IPS DF 4.7 (cell line): ENCODE data around the gene POLDIP2.

Experiments used
- DNase-seq: peaks from one replicate; pipeline ENCODE4 v3.0.0-alpha.2; 2013; ENCODE audit warnings: low spot score; ENCODE audit errors: extremely low read depth

POLDIP2 gene, protein sequence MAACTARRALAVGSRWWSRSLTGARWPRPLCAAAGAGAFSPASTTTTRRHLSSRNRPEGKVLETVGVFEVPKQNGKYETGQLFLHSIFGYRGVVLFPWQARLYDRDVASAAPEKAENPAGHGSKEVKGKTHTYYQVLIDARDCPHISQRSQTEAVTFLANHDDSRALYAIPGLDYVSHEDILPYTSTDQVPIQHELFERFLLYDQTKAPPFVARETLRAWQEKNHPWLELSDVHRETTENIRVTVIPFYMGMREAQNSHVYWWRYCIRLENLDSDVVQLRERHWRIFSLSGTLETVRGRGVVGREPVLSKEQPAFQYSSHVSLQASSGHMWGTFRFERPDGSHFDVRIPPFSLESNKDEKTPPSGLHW

DNA sequence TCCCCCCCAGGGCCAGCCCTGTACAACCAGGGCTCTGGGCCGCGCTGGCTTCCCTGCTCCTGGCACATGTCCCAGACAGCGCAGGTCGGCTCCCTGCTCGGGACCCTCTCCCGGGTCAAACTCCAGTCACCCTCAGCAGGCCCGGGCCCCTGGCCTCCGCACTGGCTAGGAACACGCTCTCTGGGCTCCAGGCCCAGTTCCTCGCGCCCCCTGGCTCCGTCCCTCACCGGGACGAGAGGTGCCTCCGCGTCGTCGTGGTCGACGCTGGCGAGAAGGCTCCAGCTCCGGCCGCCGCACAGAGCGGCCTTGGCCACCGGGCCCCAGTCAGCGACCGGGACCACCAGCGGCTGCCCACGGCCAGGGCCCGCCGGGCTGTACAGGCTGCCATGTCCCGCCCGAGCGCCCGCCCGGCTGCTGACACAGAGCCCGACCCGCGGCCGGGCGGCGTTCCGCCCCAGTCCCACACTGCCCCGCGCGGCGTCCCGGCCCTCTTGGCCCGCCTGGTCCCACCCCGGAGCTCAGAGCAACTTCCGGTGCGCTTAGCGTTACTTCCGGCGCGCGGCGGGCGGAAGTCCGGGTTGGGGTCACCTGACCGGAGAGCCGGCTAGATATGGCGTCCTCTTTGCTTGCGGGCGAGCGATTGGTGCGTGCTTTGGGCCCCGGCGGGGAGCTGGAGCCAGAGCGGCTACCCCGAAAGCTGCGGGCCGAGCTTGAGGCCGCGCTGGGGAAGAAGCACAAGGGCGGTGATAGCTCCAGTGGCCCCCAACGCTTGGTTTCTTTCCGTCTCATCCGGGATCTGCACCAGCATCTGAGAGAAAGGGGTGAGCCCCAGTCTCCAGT, at the start of gene POLDIP2:
TSS of gene POLDIP2 (minus strand) at position 467 of the 840 bp plus-strand sequence. CDS start at position 388, 79 bp downstream.
- no peak for DNase-seq

DNA sequence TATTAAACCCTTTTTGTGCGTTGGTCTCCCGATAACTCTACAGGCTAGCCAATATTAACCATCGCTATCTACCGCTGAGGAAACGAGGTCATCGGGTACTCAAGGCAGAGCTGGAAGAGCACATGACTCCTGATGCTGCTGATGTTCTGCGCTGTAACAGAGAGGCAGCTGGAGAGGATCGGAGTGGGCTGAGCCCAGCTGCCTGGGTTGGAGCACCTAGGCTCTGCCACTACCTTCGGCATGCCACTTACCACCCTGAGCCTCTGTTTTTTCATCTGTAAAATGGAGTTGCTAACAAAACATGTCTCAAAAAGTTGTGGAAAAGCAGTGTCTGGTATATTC, 49.1 kb upstream of the POLDIP2 start:
- no peak for DNase-seq

DNA sequence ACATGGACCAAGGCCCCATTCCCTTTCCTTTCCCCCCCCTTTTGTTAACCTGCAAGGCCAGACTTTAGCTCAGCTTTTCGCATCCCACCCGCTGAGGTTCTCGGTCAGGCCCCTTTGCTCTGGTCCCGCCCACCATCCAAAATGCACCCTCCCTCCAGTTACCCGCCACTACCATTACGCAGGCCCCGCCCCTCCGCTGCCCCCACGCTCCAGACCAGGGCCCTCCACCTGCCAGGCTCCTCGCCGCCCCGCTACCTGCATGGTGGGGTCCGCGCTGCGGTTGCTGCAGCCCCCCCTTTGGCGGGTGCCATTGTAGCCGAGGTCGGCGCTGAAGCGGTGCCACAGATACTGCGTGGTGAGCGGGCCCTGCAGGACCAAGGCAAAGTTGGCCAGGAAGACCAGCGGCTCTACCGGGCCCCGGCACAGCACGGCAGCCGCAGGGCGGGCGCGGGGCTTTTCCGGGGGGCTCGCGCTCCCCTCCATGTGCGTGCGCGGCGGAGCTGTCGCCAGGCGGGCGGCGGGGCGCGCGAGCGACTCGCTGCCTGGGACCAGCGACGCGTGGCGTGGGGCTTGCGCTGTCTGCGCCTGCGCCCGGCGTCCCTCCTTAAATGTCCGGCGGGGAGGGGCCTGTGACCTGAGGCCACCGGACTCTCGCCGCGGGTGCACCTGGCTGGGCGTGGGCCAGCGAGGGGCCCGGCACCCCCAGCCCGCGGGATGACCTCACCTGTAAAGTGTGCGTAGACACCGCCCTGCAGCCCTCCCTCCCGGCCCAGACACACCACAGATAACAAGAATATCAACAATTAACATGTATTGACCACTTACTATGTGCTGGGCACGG, 48.5 kb upstream of the POLDIP2 start, which contains the start of gene SLC46A1:
TSS of gene SLC46A1 (minus strand) at position 581 of the 841 bp plus-strand sequence. CDS start at position 483, 98 bp downstream.
- DNase-seq: no peak

DNA sequence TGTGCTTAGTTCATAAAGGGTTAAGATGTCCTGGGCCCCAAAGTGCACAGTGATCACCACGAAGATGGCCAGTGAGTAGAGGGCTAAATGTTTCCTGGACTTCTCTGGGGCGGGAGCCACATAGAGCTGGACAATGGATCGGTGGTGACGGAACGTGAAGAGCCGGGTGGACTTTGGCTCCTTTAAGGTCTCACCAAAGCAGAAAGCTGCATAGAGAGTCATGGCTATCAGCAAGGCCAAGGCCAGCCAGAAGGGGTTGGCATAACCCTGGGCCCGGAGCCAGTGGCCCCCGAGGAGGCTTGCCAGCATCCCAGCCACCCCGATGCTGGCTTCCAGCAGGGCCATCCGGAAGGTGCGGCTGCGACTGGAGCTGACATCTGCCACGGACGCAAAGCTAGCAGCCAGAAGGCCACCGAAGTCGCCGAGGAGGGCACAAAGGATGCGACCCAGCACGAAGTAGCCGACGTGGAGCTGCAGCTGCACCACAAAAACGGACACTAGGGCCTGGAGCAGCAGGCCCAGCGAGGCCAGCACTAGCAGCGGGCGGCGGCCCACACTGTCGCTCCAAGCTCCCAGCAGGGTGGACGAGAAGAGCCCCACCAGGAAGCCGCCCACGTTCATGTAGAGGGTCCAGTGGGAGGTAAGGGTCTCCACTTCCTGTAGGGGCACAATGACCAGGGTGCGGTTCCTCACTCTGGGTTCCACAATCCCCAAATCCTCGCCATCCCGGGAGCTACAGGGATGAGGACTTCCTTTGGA, 47.7 kb upstream of the POLDIP2 start:
- DNase-seq: no peak

DNA sequence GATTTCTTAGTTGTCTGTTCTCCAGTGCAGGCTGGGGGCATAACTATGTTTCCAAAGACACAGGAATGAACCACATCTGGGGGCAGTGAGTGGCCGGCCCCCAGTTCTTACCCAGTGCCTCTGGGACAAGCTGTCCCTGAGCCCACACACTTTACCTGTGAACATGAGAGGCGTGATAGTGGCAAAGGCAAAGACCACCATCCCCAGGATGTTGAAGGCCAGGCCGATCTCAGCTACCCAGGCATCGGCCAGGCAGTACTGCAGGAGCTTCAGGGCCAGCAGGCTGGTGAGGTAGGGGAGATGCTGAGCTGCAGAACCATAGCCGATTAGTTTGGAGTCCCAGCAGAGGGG, 47.1 kb upstream of the POLDIP2 start:
- DNase-seq: no peak

DNA sequence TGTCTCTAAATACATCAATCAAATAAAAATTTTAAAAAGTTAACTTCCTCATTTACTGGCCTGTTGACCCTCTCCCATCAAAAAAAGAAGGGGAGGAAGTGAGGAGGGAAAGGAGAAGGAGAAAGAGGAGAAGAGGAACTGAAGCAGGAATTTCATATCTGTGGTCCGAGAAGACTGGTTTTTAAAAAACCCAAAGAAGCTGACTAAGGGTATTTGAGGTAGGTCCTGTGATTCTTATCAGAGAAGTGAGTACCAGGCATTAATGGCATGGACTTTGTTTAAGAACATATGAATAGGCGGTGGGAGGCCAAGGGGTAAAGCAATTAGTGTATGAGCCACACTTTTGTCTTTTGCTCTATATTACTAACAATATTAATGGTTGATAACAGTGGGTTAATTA, 46.7 kb upstream of the POLDIP2 start:
- no peak for DNase-seq

DNA sequence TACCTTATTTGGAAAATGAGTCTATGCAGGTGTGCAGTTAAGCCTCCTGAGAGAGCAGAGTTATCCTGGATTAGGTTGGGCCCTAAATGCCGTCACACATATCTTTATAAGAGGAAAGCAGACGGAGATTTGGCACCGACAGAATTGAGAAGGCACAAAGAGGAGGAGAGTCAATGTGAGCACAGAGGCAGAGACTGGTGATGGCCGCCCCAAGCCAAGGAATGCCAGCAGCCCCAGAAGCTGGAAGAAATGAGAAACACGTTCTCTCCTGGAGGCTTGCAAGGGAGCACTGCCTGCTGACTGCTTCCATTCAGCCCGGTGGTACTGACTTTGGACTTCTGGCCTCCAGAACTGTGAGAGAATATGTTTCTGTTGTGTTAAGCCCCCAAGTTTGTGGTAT, 45.5 kb upstream of the POLDIP2 start:
- no peak for DNase-seq

DNA sequence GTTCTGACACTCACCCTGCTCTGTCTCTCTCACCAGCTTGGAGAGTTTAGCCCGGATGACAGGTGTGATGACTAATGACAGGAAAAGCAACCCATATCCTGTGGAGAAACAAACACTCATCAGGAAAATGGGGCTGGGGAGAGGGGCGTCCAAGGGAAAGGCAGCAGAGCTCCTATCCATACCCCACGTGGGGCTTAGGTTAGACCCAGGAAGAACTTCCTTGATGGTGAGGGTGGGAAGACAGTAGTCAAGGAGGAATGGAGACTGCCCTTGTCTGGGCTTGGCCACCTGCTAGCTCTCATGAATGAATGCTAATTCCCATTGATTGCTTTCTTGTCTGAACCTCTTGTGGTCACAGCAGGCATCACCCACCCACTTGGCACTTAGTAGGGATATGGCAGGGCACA, 44.9 kb upstream of the POLDIP2 start:
- DNase-seq: no peak

DNA sequence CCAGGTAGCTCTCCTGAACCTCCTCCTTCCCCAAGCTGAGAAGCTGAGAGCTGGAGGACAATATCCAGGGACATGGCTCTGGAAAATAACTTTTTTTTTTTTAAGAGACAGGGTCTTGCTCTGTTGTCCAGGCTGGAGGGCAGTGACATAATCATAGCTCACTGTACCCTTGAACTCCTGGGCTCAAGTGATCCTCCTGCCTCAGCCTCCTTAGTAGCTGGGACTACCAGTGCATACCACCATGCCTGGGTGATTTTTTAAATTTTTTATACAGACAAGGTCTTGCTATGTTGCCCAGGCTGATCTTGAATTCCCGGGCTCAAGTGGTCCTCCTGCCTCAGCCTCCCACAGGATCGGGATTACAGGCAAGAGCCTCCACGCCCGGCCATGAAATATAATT, 42.5 kb upstream of the POLDIP2 start:
- DNase-seq: no peak

DNA sequence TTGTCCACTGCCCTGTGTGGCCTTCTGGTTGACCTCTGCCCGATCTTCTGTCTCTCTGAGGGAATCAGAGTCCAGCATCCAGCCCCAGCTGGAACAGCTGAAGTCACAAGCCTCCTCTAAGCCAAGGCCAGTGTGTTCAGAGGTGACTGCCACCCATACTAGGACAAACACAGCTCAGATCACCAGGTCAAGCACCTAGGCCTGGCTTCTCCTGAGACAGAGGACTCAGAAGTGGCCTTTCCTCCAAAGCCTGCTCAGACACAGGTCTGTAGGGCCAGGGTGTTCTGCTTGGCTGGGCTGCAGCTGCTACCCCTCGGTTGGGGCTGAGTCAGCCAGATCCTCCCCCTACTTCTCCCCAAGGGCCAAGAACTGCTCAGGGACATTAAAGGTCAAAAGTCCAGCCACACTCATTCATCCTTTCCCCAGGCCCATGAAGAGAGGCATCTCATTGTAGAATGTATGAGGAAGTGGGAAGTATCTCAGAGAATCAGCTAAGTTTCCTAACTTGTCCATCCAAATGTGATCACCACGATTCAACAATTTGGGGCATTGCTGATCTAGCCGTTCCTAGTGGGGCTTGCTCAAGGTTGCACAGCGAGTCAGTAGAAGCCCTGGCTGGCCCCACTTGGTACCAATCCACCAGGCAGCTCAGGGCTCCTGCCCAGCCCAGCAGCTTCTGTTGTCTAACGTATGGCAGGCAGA, 41.1 kb upstream of the POLDIP2 start:
- no peak for DNase-seq

DNA sequence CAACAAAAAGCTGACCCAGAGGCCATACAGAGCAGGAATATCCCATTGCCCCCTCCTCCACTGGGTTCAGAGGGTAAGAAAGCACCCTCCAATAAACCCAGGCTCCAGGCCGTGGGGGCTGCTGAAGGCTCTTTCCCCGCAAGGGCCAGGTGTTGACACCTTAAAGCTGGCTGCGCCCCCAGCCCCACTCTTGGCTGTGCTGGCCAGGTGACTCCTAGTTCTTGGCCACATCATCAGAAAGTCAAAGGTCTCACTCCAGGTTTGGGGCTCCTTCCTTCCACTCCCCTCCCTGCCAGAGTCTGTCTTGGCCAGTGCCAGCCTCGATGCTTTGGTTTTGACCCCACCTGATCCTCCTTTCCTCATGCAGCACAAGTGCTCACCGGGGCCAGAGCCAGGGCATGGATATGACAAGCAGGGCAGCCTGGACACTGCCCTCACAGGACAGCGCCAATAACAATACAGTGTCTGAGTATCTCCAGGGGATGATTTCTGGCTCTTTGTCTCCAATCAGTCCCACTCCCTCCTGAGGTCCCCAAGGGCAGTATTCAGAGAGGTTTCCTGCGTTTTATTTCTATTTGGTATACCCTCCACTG, 40.5 kb upstream of the POLDIP2 start:
- no peak for DNase-seq

DNA sequence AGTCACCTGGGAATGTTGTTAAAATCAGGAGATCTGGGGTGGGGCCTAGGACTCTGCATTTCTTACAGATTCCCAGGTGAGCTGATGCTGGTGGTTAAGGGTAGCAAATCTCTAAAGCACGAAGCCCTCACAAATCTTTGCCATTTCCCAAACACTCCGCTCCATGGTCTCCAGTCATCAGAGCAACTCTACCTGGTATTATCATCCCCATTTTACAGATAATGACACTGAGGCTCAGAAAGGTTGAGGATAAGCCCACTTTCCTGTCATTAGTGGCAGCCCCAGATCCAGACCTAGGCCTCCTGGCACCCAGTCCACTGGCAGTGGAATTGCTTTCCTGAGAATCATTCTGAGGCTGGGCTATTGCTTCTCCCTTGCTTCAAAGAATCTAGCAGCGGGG, 39.9 kb upstream of the POLDIP2 start:
- DNase-seq: no peak

DNA sequence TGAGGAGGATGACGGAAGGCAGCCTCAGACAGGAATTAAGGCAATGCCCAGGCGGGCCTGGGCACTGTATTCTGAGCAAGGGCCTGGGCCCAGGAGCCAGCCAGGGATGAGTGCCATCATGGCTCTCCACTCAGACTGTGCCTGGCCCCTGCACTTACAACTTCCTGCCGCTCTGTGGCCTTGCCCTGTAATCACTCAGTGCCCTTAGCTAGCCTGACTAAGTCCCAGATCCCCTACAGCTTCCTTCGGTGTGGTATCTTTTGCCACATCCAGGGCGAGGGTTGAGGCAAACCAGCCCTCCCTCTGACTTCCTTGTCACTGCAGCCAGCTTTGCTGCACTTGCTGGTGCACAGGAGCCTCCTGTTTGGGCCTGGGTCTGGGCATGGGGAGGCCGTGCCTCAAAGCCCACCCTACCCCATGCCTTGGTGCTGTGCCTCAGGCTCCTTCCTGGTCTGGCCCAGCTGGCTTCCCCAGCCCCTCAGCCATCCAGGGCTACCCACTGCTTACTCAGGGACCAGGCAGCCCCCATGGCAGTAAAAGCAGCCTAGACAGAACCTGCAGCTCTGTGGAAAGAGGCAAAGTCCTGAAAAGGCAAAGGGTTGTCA, 39.4 kb upstream of the POLDIP2 start:
- DNase-seq: no peak

DNA sequence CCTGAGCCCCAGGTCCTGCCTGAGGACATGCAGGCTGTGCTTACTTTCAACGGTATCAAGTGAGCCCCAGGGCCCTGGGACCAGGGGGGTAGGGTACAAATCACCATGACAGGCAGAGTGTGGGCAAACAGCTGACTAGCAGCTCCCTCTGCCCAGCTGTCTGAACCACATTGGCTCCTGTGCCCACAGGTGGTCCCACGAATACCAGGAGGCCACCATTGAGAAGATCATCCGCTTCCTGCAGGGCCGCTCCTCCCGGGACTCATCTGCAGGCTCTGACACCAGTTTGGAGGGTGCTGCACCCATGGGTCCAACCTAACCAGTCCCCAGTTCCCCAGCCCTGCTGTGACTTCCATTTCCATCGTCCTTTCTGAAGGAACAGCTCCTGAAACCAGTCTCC, 38.6 kb upstream of the POLDIP2 start:
- DNase-seq: no peak

DNA sequence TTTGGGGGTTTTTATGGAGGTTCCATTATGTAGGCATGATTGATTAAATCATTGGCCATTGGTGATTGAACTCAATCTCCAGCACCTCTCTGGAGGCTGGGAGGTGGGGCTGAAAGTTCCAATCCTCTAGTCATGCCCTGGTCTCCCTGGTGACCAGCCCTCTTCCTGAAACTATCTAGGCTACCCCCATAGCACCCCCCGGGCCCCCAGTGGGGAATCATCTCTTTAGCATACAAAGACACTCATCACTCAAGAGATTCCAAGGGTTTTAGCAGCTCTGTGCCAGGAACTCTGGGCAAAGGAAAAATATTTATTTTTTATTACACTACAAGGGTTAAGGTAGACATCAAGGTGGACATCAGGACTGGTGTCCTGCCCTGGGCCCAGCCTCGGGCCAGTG, 38.1 kb upstream of the POLDIP2 start:
- no peak for DNase-seq

DNA sequence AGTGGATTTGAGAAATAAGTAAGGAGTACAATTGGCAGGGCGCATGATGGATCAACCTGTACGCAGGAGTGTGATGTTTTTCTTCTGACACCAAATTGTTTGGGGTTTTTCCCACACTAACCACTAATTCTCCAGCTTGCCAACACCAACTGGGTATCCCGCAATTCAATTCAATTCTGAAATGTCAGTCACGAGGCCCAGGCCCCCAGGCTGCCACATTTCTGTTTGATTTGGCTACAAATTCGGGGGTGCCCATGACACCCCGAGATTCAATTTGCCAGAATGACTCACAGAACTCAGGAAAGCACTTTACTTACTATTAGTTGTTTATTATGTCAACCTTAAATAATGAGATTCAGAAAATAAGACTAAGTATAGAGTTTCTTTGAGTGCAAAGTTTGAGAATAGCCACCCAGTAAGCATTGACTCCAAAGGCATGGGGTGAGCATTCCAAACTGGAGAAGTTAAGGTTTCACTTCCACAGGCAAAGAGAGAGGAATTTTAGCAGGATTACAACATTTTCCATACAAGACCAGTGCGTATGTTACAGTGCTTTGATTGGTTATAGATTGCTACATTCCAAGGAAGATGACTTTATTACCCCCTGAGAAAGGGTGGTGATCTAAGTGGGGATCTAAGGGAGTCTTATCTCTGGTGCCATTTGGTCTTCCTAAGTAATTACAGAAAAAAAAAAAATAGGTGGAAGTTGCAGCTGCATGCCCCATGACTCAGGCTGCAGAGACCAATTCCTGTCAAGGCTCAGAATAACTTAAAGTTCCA, 37.2 kb upstream of the POLDIP2 start:
- DNase-seq: no peak

DNA sequence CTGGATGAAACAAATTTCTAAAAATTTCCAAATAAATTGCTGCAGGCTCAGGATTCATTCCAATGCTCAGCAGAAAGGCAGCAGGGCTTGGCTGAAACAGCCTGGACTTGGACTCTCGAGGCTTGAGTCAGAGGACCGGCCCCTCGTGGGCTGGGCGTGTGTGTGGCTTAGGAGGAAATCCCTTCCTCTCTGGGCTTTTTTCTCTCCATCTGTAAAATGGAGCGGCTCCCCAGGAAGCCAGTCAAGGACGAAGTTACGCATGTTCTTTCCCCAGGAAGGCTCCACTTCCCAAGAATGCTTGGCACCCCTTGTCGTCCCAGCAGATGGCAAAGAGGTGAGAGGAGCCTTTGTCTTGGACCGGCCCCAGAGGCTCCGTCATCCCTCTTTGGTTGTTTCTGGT, 35.2 kb upstream of the POLDIP2 start:
- DNase-seq: no peak

DNA sequence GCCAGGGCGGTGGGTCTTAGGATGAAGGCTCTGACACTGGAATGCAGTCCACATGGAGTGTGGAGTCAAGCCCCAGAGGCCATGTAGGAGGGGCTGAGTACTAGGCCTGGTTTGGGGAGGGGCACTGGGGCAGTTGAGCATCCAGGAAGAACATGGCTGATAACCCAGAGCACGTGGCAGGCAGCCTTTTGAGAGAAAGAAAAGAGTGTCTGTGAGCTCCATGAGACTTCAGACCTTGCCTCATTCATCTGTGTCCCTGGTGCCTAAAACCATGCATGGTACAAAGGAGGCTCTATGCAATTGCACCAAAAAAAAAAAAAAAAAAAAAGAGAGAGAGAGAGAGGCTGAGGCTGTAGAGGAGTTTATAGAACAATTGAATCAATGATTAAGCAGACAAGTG, 34.1 kb upstream of the POLDIP2 start:
- no peak for DNase-seq

DNA sequence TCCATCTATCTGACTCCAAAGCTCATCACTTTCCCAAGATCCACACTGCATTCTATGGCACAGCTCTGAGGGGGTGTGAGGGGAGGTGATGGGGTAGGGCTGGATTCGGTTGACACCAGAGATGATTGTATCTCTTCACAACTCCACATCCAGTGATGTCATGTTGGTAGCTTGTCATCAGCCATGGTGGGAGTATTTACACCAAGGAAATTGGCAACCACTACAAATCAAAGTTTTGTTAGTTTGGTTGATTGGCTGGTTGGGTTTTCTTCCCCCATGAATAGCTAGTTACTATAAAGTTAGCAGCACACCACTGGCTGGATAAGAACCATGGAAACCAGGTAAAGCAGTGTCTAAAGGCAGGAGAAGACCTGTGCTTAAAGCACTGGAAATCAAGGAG, 33.7 kb upstream of the POLDIP2 start:
- no peak for DNase-seq
